K562 (cell line): ENCODE measurements around the gene TSC22D1.

Source experiments
- EP300 ChIP-seq: IDR thresholded peaks from 2 replicates; pipeline ENCODE4 v1.6.1; 2012; ENCODE audit warnings: low read length, improper control_type of control experiment
- HDAC2 ChIP-seq: fragments of 450-650 bp; IDR thresholded peaks from 2 replicates; pipeline ENCODE4 v1.6.1; 2016; ENCODE audit warnings: mild to moderate bottlenecking
- MEF2A ChIP-seq: IDR thresholded peaks from 2 replicates; pipeline ENCODE4 v1.6.1; 2011; ENCODE audit warnings: low read depth, mild to moderate bottlenecking, low read length, moderate library complexity; ENCODE audit not compliant: control insufficient read depth
- NEUROD1 ChIP-seq: fragments of 150-350 bp; IDR thresholded peaks from 2 replicates; pipeline ENCODE4 v1.6.1; 2014; ENCODE audit warnings: borderline replicate concordance, low read length, low read depth; ENCODE audit not compliant: partially characterized antibody
- SIN3A ChIP-seq, 2 experiments: fragments of 150-350 bp in 1 of 2; IDR thresholded peaks; 2 replicates each; pipeline ENCODE4 v1.6.1; 2011 to 2016; ENCODE audit warnings: borderline replicate concordance in 2 of 2, low read depth in 2 of 2, low read length in 2 of 2, mild to moderate bottlenecking in 2 of 2, moderate library complexity in 2 of 2; ENCODE audit not compliant: control insufficient read depth in 1 of 2

GRCh38 chr13:44385401-44385800 lies 190.7 kb downstream of the TSC22D1 start:
- no peak for TF ChIP-seq MEF2A
- no peak for TF ChIP-seq HDAC2
- TF ChIP-seq EP300: no peak
- TF ChIP-seq NEUROD1: no peak
- TF ChIP-seq SIN3A (IDR thresholded peaks at IDR 0.05; ENCODE audit: borderline replicate concordance in 2 of 2, control insufficient read depth in 1 of 2, low read depth in 2 of 2, low read length in 2 of 2): no peak
